ENCODE results near the gene CYP46A1. TPM values are rescaled to one million over a fixed set of nuclear protein-coding genes. Genes with fewer than 3 reads are reported as not detected.
A peak's percentile ranks its signal among the peaks of the same experiment; 100 is the strongest.

The CYP46A1 gene
- total and polyA plus RNA-seq, 2 donors (not counting 1 experiment from before 2014, with no cell fraction given) = 0.11 to 0.33 TPM

GRCh38 chr14:99753225-99754140, 69.4 kb downstream of the CYP46A1 start:
- no peak for DNase-seq (ENCODE audit: low read depth in 2 of 2)
- H3K9me3 ChIP-seq (ENCODE audit: control insufficient read depth, insufficient read depth, low read depth, low read length) = no peaks in the 10 kb centered on the region
- H3K27me3 ChIP-seq (ENCODE audit: control insufficient read depth, insufficient read depth, low read length) = no peaks in the 10 kb centered on the region
- no peaks in the 10 kb centered on the region for H3K79me2 ChIP-seq (ENCODE audit: control insufficient read depth, insufficient read depth, low read length)
- no peaks in the 10 kb centered on the region for H4K20me1 ChIP-seq (ENCODE audit: control insufficient read depth, extremely low read depth, insufficient read depth, low read length)
- H3K9ac ChIP-seq (ENCODE audit: insufficient read depth, low read length) = no peak overlapping the region
- no peak overlapping the region for H3K4me2 ChIP-seq (ENCODE audit: extremely low read depth, insufficient read depth, low read length)
- no peak overlapping the region for H2AFZ ChIP-seq (ENCODE audit: low read length)
- H3K36me3 ChIP-seq (ENCODE audit: control insufficient read depth, insufficient read depth, low read length) = no peaks in the 10 kb centered on the region
- TF ChIP-seq EZH2 (IDR thresholded peaks at IDR 0.05; ENCODE audit: low read length, missing control alignments) (no peak), CTCF (conservative IDR thresholded peaks at IDR 0.05 in 1 of 2, IDR thresholded peaks at IDR 0.05 in 1 of 2; ENCODE audit: low read depth in 1 of 2, low read length in 2 of 2) (no peak)
- H3K27ac ChIP-seq (ENCODE audit: insufficient read depth, low read length) = peak overlapping the region; percentile 31
- H3K4me3 ChIP-seq (replicated peaks in 1 of 4; ENCODE audit: control extremely low read depth in 1 of 4, insufficient read depth in 1 of 4, low read depth in 3 of 4, low read length in 4 of 4) = no peak overlapping the region
- H3K4me1 ChIP-seq (ENCODE audit: control insufficient read depth, extremely low read depth, insufficient read depth, low read length) = peaks cover 53% of the 10 kb centered on the region

DNA sequence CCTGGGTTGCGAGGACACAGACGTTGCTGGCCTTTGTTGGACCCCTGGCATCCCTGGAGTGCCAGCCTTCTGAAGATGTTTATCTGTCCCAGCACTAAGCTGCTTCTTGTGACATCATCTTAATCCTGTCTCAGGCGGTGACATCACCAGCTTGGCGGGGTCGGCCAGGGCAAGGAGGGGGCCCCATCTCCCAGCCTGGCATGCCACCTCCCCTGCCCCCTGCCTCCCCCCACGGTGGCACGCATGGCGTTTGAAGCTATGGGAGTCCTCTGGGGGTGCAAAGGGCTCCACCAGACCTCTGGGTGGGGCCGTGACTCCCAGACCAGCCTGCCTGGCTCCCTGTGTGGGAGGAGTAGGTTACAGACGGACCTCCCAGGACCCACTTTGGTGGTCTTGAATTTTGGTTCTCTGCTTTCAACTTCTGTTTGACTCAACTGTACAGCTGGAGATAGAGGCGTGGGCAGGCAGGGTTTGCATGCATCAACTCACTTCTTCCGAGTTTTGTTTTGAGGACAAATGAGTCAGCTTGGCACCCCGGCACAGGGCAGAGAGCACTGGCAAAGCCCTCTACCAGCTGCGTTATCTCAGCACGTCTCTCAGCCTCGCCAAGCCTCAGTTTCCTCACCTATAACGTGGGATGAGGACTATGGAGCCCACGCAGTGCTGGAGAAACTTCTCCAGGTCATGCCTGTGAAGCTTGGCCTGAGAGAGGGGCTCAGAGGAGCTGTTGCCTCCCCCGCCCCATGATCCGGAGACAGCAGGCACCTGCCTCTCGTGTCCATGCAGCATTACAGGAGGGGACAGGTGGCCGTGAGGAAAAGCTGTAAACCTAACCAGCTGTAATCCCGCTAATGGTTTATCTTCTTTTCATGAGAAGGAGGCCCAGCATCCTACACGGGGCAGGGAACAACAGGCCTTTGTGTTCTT, 70.3 kb downstream of the CYP46A1 start:
- DNase-seq (ENCODE audit: low read depth in 2 of 2) = peak in 1 of 2 donors; percentile 59
- TF ChIP-seq EZH2 (IDR thresholded peaks at IDR 0.05; ENCODE audit: low read length, missing control alignments) (no peak), CTCF (conservative IDR thresholded peaks at IDR 0.05 in 1 of 2, IDR thresholded peaks at IDR 0.05 in 1 of 2; ENCODE audit: low read depth in 1 of 2, low read length in 2 of 2) (no peak)
- Histone ChIP-seq H3K4me2 (ENCODE audit: extremely low read depth, insufficient read depth, low read length) (no peak overlapping the region), H4K20me1 (ENCODE audit: control insufficient read depth, extremely low read depth, insufficient read depth, low read length) (no peaks in the 10 kb centered on the region), H3K36me3 (ENCODE audit: control insufficient read depth, insufficient read depth, low read length) (no peaks in the 10 kb centered on the region), H2AFZ (ENCODE audit: low read length) (no peak overlapping the region), H3K27ac (ENCODE audit: insufficient read depth, low read length) (no peak overlapping the region), H3K79me2 (ENCODE audit: control insufficient read depth, insufficient read depth, low read length) (no peaks in the 10 kb centered on the region), H3K4me3 (replicated peaks in 1 of 4; ENCODE audit: control extremely low read depth in 1 of 4, insufficient read depth in 1 of 4, low read depth in 3 of 4, low read length in 4 of 4) (no peak overlapping the region), H3K27me3 (ENCODE audit: control insufficient read depth, insufficient read depth, low read length) (no peaks in the 10 kb centered on the region), H3K9me3 (ENCODE audit: control insufficient read depth, insufficient read depth, low read depth, low read length) (no peaks in the 10 kb centered on the region), H3K9ac (ENCODE audit: insufficient read depth, low read length) (no peak overlapping the region), H3K4me1 (ENCODE audit: control insufficient read depth, extremely low read depth, insufficient read depth, low read length) (peaks cover 56% of the 10 kb centered on the region)

- no peaks in the 10 kb centered on the region for H3K79me2 ChIP-seq (ENCODE audit: control insufficient read depth, insufficient read depth, low read length)
- no peak overlapping the region for H3K27ac ChIP-seq (ENCODE audit: insufficient read depth, low read length)
- no peaks in the 10 kb centered on the region for H3K27me3 ChIP-seq (ENCODE audit: control insufficient read depth, insufficient read depth, low read length)
- no peaks in the 10 kb centered on the region for H3K36me3 ChIP-seq (ENCODE audit: control insufficient read depth, insufficient read depth, low read length)
- H4K20me1 ChIP-seq (ENCODE audit: control insufficient read depth, extremely low read depth, insufficient read depth, low read length) = no peaks in the 10 kb centered on the region
- no peak overlapping the region for H3K4me3 ChIP-seq (replicated peaks in 1 of 4; ENCODE audit: control extremely low read depth in 1 of 4, insufficient read depth in 1 of 4, low read depth in 3 of 4, low read length in 4 of 4)
- H3K9me3 ChIP-seq (ENCODE audit: control insufficient read depth, insufficient read depth, low read depth, low read length) = no peaks in the 10 kb centered on the region
- no peak overlapping the region for H3K4me2 ChIP-seq (ENCODE audit: extremely low read depth, insufficient read depth, low read length)
- TF ChIP-seq EZH2 (IDR thresholded peaks at IDR 0.05; ENCODE audit: low read length, missing control alignments) (no peak), CTCF (conservative IDR thresholded peaks at IDR 0.05 in 1 of 2, IDR thresholded peaks at IDR 0.05 in 1 of 2; ENCODE audit: low read depth in 1 of 2, low read length in 2 of 2) (no peak)
- no peak overlapping the region for H2AFZ ChIP-seq (ENCODE audit: low read length)
- no peak for DNase-seq (ENCODE audit: low read depth in 2 of 2)
- H3K4me1 ChIP-seq (ENCODE audit: control insufficient read depth, extremely low read depth, insufficient read depth, low read length) = peaks cover 54% of the 10 kb centered on the region
- no peak overlapping the region for H3K9ac ChIP-seq (ENCODE audit: insufficient read depth, low read length)
Measured at GRCh38 chr14:99755068-99755405, 70.9 kb downstream of the CYP46A1 start.
